HUES64 (cell line): ENCODE data around the gene SCUBE1.

Experiments used
- H3K27ac ChIP-seq: 2 replicates; pipeline ENCODE4 v1.7.0; 2013; ENCODE audit warnings: low read depth, low read length, inconsistent platforms
- H3K27me3 ChIP-seq: 2 replicates; pipeline ENCODE4 v1.6.1; 2013; ENCODE audit warnings: mild to moderate bottlenecking, low read length; ENCODE audit not compliant: insufficient read depth
- H3K36me3 ChIP-seq: 2 replicates; pipeline ENCODE4 v1.6.1; 2013; ENCODE audit warnings: mild to moderate bottlenecking, low read length; ENCODE audit not compliant: insufficient read depth
- H3K4me1 ChIP-seq: 2 replicates; pipeline ENCODE4 v1.6.1; 2013; ENCODE audit warnings: mild to moderate bottlenecking, low read length, moderate library complexity; ENCODE audit not compliant: insufficient read depth
- H3K4me3 ChIP-seq: 2 replicates; pipeline ENCODE4 v1.5.1; 2013; ENCODE audit warnings: mild to moderate bottlenecking, low read length, moderate library complexity
- H3K9ac ChIP-seq: 2 replicates; pipeline ENCODE4 v1.6.1; 2013; ENCODE audit warnings: mild to moderate bottlenecking, low read depth, low read length
- H3K9me3 ChIP-seq: 2 replicates; pipeline ENCODE4 v1.6.1; 2013; ENCODE audit warnings: low read depth, low read length; ENCODE audit not compliant: insufficient read depth
- WGBS: fragments of 150-250, 120-280 bp; methylation state at CpG from one replicate; pipeline ENCODE4 v1.1.7; 2013; ENCODE audit warnings: missing lambda C conversion rate; 5-methylcytosine and 5-hydroxymethylcytosine counted together

The SCUBE1 gene

DNA sequence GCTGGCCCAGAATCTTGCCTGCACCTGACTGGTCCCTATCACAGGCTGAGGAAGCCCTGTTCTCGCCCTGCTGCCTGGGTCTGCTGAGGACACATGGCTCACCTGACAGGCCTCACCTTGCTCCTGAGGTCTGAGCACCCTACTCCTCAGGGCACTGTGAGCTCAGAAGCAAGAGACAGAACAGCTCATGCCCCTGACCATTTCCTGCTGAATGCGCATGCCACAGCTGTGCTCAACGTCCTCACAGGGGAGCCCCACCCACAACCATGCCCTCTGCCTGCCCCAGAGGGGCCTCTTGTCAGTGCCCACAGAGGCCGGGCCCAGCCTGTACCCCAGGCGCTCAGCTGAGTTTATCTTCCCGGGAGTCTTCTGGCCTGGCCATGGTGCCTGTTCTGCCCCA lies 194.6 kb downstream of the SCUBE1 start:
- WGBS, result 77% methylated on average over 6 of the region's 6 CpGs
- Histone ChIP-seq H3K9ac (no peak overlapping the region), H3K27ac (no peak overlapping the region), H3K4me1 (peaks cover 10% of the 10 kb centered on the region; the same call in 1 of the 2 replicates), H3K9me3 (no peaks in the 10 kb centered on the region), H3K36me3 (no peaks in the 10 kb centered on the region), H3K27me3 (peaks cover 21% of the 10 kb centered on the region), H3K4me3 (no peak overlapping the region)

GRCh38 chr22:43147821-43148220 lies 195.4 kb downstream of the SCUBE1 start:
- Histone ChIP-seq H3K27me3 (peaks cover 21% of the 10 kb centered on the region), H3K4me1 (peaks cover 10% of the 10 kb centered on the region; the same call in 1 of the 2 replicates), H3K4me3 (no peak overlapping the region), H3K9me3 (no peaks in the 10 kb centered on the region), H3K27ac (no peak overlapping the region), H3K36me3 (no peaks in the 10 kb centered on the region), H3K9ac (no peak overlapping the region)
- 94% methylated on average over 8 of the region's 8 CpGs for WGBS
